H9 (cell line): ENCODE measurements around the gene ZFAND3. TPM values are rescaled to one million over a fixed set of nuclear protein-coding genes. Genes with fewer than 3 reads are reported as not detected.

Experiments
- DNase-seq: peaks from one replicate; pipeline ENCODE4 v3.0.0-alpha.2; 2017
- H2AFZ ChIP-seq: one replicate; pipeline ENCODE4 v1.6.1; 2013; ENCODE audit warnings: mild to moderate bottlenecking, low read length, control low read depth, moderate library complexity
- H2AK5ac ChIP-seq: 2 replicates; pipeline ENCODE4 v1.6.1; 2013; ENCODE audit warnings: low read length, control low read depth, mixed read lengths; ENCODE audit not compliant: insufficient read length
- H2BK120ac ChIP-seq: one replicate; pipeline ENCODE4 v1.6.1; 2013; ENCODE audit warnings: low read depth, mild to moderate bottlenecking, low read length, control low read depth, inconsistent platforms; ENCODE audit not compliant: poor library complexity, severe bottlenecking
- H2BK12ac ChIP-seq: 2 replicates; pipeline ENCODE4 v1.6.1; 2013; ENCODE audit warnings: low read length, control low read depth, mixed read lengths, low read depth; ENCODE audit not compliant: insufficient read length
- H2BK15ac ChIP-seq: 2 replicates; pipeline ENCODE4 v1.6.1; 2013; ENCODE audit warnings: low read depth, low read length, control low read depth
- H2BK20ac ChIP-seq: one replicate; pipeline ENCODE4 v1.6.1; 2013; ENCODE audit warnings: low read depth, mild to moderate bottlenecking, low read length, control low read depth, inconsistent platforms; ENCODE audit not compliant: poor library complexity, severe bottlenecking
- H2BK5ac ChIP-seq: 2 replicates; pipeline ENCODE4 v1.6.1; 2013; ENCODE audit warnings: low read length, control low read depth, mixed read lengths; ENCODE audit not compliant: insufficient read length
- H3K14ac ChIP-seq: 2 replicates; pipeline ENCODE4 v1.6.1; 2013; ENCODE audit warnings: low read length, control low read depth; ENCODE audit not compliant: insufficient read depth
- H3K18ac ChIP-seq: 2 replicates; pipeline ENCODE4 v1.6.1; 2013; ENCODE audit warnings: low read depth, mild to moderate bottlenecking, mixed read lengths, low read length, control low read depth; ENCODE audit not compliant: insufficient read length
- H3K23ac ChIP-seq: 2 replicates; pipeline ENCODE4 v1.6.1; 2013; ENCODE audit warnings: low read length, control low read depth, mixed read lengths, low read depth; ENCODE audit not compliant: insufficient read length
- H3K23me2 ChIP-seq: 2 replicates; pipeline ENCODE4 v1.6.1; 2013; ENCODE audit warnings: low read depth, mild to moderate bottlenecking, mixed read lengths, low read length, control low read depth; ENCODE audit not compliant: insufficient read length, poor library complexity, severe bottlenecking
- H3K27ac ChIP-seq: 2 replicates; pipeline ENCODE4 v1.5.1; 2013; ENCODE audit warnings: low read length, control low read depth, mixed read lengths, low read depth; ENCODE audit not compliant: insufficient read length
- H3K27me3 ChIP-seq: 2 replicates; pipeline ENCODE4 v1.6.1; 2013; ENCODE audit warnings: low read length, control low read depth, inconsistent platforms; ENCODE audit not compliant: insufficient read depth
- H3K4ac ChIP-seq: 2 replicates; pipeline ENCODE4 v1.6.1; 2013; ENCODE audit warnings: low read depth, mild to moderate bottlenecking, control low read depth, inconsistent platforms, low read length, moderate library complexity
- H3K4me1 ChIP-seq: 2 replicates; pipeline ENCODE4 v1.6.1; 2013; ENCODE audit warnings: low read length, control low read depth, inconsistent platforms; ENCODE audit not compliant: insufficient read depth
- H3K4me2 ChIP-seq: 2 replicates; pipeline ENCODE4 v1.6.1; 2013; ENCODE audit warnings: low read length, control low read depth, mixed read lengths; ENCODE audit not compliant: insufficient read length, insufficient read depth
- H3K56ac ChIP-seq: 2 replicates; pipeline ENCODE4 v1.6.1; 2013; ENCODE audit warnings: low read depth, mild to moderate bottlenecking, mixed read lengths, low read length, control low read depth; ENCODE audit not compliant: insufficient read length
- H3K79me1 ChIP-seq: 2 replicates; pipeline ENCODE4 v1.6.1; 2013; ENCODE audit warnings: low read depth, mild to moderate bottlenecking, moderate library complexity, low read length, control low read depth, inconsistent platforms; ENCODE audit not compliant: insufficient read depth, poor library complexity, severe bottlenecking
- H3K79me2 ChIP-seq: 2 replicates; pipeline ENCODE4 v1.6.1; 2013; ENCODE audit warnings: low read length, control low read depth, inconsistent platforms; ENCODE audit not compliant: insufficient read depth
- H3K9ac ChIP-seq: 2 replicates; pipeline ENCODE4 v1.6.1; 2013; ENCODE audit warnings: low read length, control low read depth, mixed read lengths; ENCODE audit not compliant: insufficient read length; ENCODE audit errors: extremely low read depth
- H3K9me3 ChIP-seq: one replicate; pipeline ENCODE4 v1.6.1; 2013; ENCODE audit warnings: low read depth, low read length, inconsistent platforms; ENCODE audit not compliant: control insufficient read depth
- H3T11ph ChIP-seq: one replicate; pipeline ENCODE4 v1.6.1; 2013; ENCODE audit warnings: mild to moderate bottlenecking, low read length, control low read depth, inconsistent platforms
- H4K20me1 ChIP-seq: one replicate; pipeline ENCODE4 v1.6.1; 2013; ENCODE audit not compliant: control insufficient read depth, insufficient read length, insufficient read depth
- H4K5ac ChIP-seq: 2 replicates; pipeline ENCODE4 v1.6.1; 2013; ENCODE audit warnings: low read depth, mild to moderate bottlenecking, mixed read lengths, low read length, control low read depth; ENCODE audit not compliant: insufficient read length
- H4K8ac ChIP-seq: replicated peaks from 2 replicates; pipeline ENCODE4 v1.6.1; 2013; ENCODE audit warnings: low read length, control low read depth, mixed read lengths, low read depth; ENCODE audit not compliant: insufficient read length
- H4K91ac ChIP-seq: 2 replicates; pipeline ENCODE4 v1.6.1; 2013; ENCODE audit warnings: low read depth, mild to moderate bottlenecking, moderate library complexity, mixed read lengths, low read length, control low read depth; ENCODE audit not compliant: insufficient read length
- H3K27ac Mint-ChIP-seq, 3 experiments: 2 replicates in 2 of 3; 3 replicates in 1 of 3; pipeline ENCODE4 v1.8.0; 2020 to 2021; ENCODE audit warnings: mixed read lengths in 3 of 3, mild to moderate bottlenecking in 1 of 3, moderate library complexity in 1 of 3
- H3K27me3 Mint-ChIP-seq: 2 replicates; pipeline ENCODE4 v1.8.0; 2021; ENCODE audit warnings: low read depth, mild to moderate bottlenecking, moderate library complexity, mixed read lengths
- H3K36me3 Mint-ChIP-seq, 3 experiments: 2 replicates in 2 of 3; 3 replicates in 1 of 3; pipeline ENCODE4 v1.8.0; 2020 to 2021; ENCODE audit warnings: low read depth in 3 of 3, mixed read lengths in 3 of 3; ENCODE audit not compliant: insufficient read depth in 1 of 3
- H3K4me1 Mint-ChIP-seq, 2 experiments: 2 replicates each; pipeline ENCODE4 v1.8.0; 2020; ENCODE audit warnings: mixed read lengths in 2 of 2
- H3K4me3 Mint-ChIP-seq, 2 experiments: 2 replicates in 1 of 2; 3 replicates in 1 of 2; pipeline ENCODE4 v1.8.0; 2020 to 2021; ENCODE audit warnings: mild to moderate bottlenecking in 2 of 2, mixed read lengths in 2 of 2, moderate library complexity in 1 of 2
- H3K9me3 Mint-ChIP-seq, 2 experiments: 2 replicates in 1 of 2; 3 replicates in 1 of 2; pipeline ENCODE4 v1.8.0; 2020; ENCODE audit warnings: mild to moderate bottlenecking in 2 of 2, mixed read lengths in 2 of 2, moderate library complexity in 1 of 2
- WGBS: extraction: QIAGEN DNeasy Blood & Tissue Kit; methylation state at CpG from one replicate; pipeline ENCODE4 v1.1.7; 2013; ENCODE audit warnings: missing lambda C conversion rate, low lambda C conversion rate, mixed read lengths; ENCODE audit not compliant: insufficient read length; ENCODE audit errors: extremely low coverage; 5-methylcytosine and 5-hydroxymethylcytosine counted together
- total RNA-seq: library from RNA; stranded (reverse); gene quantifications from 2 replicates; pipeline ENCODE4 v1.2.1, GENCODE V29; 2021
- TF ChIP-seq, protein P1 (sequence below): fragments of 200-600 bp; sonication (generic); conservative IDR thresholded peaks from 3 replicates; pipeline ENCODE4 v1.8.0; 2021; ENCODE audit warnings: antibody characterized with exemption, mild to moderate bottlenecking

The ZFAND3 gene
- total RNA-seq, 1 experiment from 2014 or later: 57.7 TPM

DNA sequence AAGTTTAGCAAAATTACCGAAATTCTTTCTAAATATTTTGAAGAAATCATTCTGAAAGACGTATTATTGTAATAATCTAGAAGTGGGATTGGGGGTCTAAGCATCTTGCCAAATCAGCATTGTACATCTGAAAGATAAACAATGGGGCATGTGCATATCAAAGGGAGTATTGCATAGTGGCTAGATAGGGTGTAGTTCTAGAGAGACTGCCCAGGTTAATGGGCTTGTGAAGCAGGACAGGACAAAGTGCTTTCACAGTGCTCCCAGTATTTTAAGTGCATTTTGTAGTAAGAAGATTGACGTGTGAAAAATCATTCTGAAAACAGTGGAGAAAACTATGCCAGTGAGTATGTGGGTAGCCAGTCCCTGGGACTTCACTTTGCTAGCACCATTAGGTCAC is 236.8 kb downstream of the ZFAND3 start:
- TF ChIP-seq, protein P1, sequence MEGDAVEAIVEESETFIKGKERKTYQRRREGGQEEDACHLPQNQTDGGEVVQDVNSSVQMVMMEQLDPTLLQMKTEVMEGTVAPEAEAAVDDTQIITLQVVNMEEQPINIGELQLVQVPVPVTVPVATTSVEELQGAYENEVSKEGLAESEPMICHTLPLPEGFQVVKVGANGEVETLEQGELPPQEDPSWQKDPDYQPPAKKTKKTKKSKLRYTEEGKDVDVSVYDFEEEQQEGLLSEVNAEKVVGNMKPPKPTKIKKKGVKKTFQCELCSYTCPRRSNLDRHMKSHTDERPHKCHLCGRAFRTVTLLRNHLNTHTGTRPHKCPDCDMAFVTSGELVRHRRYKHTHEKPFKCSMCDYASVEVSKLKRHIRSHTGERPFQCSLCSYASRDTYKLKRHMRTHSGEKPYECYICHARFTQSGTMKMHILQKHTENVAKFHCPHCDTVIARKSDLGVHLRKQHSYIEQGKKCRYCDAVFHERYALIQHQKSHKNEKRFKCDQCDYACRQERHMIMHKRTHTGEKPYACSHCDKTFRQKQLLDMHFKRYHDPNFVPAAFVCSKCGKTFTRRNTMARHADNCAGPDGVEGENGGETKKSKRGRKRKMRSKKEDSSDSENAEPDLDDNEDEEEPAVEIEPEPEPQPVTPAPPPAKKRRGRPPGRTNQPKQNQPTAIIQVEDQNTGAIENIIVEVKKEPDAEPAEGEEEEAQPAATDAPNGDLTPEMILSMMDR: no peak
- Histone ChIP-seq H3K9me3 (no peaks in the 10 kb centered on the region), H3K56ac (no peak overlapping the region), H3K27me3 (no peaks in the 10 kb centered on the region), H4K20me1 (no peaks in the 10 kb centered on the region), H2BK5ac (no peak overlapping the region), H4K5ac (no peak overlapping the region), H2AK5ac (no peak overlapping the region), H2BK15ac (no peak overlapping the region), H3K27ac (no peak overlapping the region), H4K8ac (no peak overlapping the region), H3K4me1 (peaks cover 3% of the 10 kb centered on the region; the same call in 1 of the 2 replicates), H3K79me2 (no peaks in the 10 kb centered on the region), H3K23me2 (no peaks in the 10 kb centered on the region), H3K18ac (no peak overlapping the region), H3K4me2 (no peak overlapping the region), H3K23ac (no peak overlapping the region), H3T11ph (no peak overlapping the region), H3K4ac (no peak overlapping the region), H2BK12ac (no peak overlapping the region), H3K14ac (no peak overlapping the region), H3K79me1 (no peaks in the 10 kb centered on the region), H4K91ac (no peak overlapping the region), H2BK120ac (no peak overlapping the region), H3K9ac (no peak overlapping the region), H2BK20ac (no peak overlapping the region), H2AFZ (no peak overlapping the region)
- H3K27ac Mint-ChIP-seq: no peak overlapping the region
- no peak overlapping the region for H3K4me3 Mint-ChIP-seq
- peaks cover 18 to 29% of the 10 kb centered on the region in 2 experiments for H3K4me1 Mint-ChIP-seq
- H3K9me3 Mint-ChIP-seq: no peaks in the 10 kb centered on the region
- no peaks in the 10 kb centered on the region for H3K27me3 Mint-ChIP-seq
- DNase-seq: no peak
- no CpG with 5 or more reads among the region's 3 CpGs for WGBS
- H3K36me3 Mint-ChIP-seq: peaks cover 0 to 3% (median 3%) of the 10 kb centered on the region in 3 experiments; a peak in 5 of 7 replicates
